GM12873 (cell line): ENCODE results near the gene PPA2.

Source experiments
- CTCF ChIP-seq: IDR thresholded peaks from 2 replicates; pipeline ENCODE4 v1.5.1; 2012; ENCODE audit warnings: low read depth, mild to moderate bottlenecking, moderate library complexity, low read length, control low read depth; ENCODE audit not compliant: insufficient read depth; ENCODE audit errors: missing control alignments

The PPA2 gene

DNA sequence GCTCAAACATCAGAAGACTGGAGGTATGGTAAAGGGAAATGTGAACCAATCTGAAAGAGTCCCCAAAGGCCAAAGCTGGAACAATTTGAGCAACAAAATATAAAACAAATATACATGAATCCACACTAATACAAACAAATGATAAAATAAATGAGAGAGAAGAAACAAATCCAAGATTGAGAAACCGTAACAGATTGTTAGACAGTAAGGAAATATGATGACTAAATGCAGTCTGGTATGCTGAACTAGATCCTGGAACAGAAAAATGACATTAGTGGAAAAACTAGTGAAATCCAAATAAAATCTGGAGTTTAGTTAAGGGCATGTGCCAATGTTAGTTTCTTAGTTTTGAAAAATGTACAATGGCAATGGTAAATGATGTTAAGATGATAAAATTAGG lies 15.9 kb downstream of the PPA2 start:
- no peak for TF ChIP-seq CTCF

DNA sequence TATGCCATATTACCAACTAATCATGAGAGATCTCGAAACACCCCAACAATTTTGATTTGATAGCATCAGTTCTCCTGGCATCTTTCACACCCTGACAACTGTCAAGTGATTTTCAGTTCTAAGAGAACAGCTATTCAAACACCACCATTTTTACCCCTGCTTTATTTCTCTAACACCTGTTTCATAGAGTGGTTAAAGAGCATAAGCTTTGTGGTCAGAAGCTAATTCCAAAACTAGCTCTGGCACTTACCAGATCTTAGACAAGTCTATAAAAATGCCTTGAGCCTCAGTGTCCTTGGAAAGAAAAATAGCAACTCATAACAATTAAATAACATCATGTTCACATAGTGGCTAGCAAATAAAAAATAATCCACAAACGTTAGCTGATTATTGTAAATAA lies 17.9 kb downstream of the PPA2 start:
- TF ChIP-seq CTCF = no peak

- no peak for TF ChIP-seq CTCF
Measured at GRCh38 chr4:105455182-105455581, 18.7 kb downstream of the PPA2 start.

- TF ChIP-seq CTCF = no peak
Measured at GRCh38 chr4:105453550-105454205, 20.2 kb downstream of the PPA2 start.

- TF ChIP-seq CTCF = no peak
Measured at GRCh38 chr4:105451346-105451745, 22.5 kb downstream of the PPA2 start.

- TF ChIP-seq CTCF = no peak
Measured at GRCh38 chr4:105440890-105441289, 33.0 kb downstream of the PPA2 start.

DNA sequence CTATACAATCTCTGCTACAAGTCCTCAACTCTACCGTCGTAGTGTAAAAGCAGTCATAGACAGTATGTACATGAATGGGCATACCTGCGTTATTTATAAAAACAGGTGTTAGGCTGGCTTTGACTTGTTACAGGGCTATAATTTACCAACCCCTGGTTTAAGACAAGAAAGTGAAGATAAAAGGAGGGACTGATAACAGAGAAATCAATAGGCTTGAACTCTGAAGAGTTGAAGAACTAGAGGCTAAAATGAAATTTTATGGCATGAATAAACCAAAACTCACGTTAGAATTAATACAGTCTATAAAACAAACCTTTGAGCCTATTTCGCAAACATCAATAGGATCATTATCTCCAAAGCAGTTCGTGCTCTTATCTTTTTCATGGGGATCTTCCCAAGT lies 36.2 kb downstream of the PPA2 start:
- no peak for TF ChIP-seq CTCF
